ENCODE results near the gene PLCH1.

GRCh38 chr3:155658006-155658405 is 86.9 kb downstream of the PLCH1 start:
- no peak for TF ChIP-seq CTCF (IDR thresholded peaks at IDR 0.05)
- no peak for TF ChIP-seq POLR2A (IDR thresholded peaks at IDR 0.05)

Data from uterus (tissue), 2 donors.